GM12878 (cell line): ENCODE data around the gene CALHM4. TPM values are rescaled to one million over a fixed set of nuclear protein-coding genes. Genes with fewer than 3 reads are reported as not detected.

Experiments used
- ATAC-seq: fragments of 200-7000 bp; cut with Tn5 transposase; 3 replicates; pipeline ENCODE4 v1.9.1; 2020; ENCODE audit warnings: mild to moderate bottlenecking, moderate library complexity
- BruUV-seq: library from RNA; stranded (reverse); fragments of 400-500 nt; replicated peaks from 2 replicates; lab custom pipeline; 2021; lab: Mats Ljungman, UMichigan
- CTCF ChIA-PET: fragments of 300-600 bp; sonication (Branson Sonifier 250); formaldehyde crosslinking; extraction: SDS; loops from one replicate; lab custom pipeline; 2021; ENCODE audit warnings: inconsistent platforms; lab: Yijun Ruan, JAX
- POLR2A ChIA-PET: fragments of 350-600 bp; formaldehyde crosslinking; extraction: SDS; loops from one replicate; lab custom pipeline; 2021; ENCODE audit warnings: inconsistent platforms; lab: Charles Lee
- RAD21 ChIA-PET: fragments of 300-600 bp; sonication (Branson Sonifier 250); formaldehyde crosslinking; loops from one replicate; lab custom pipeline; 2023; ENCODE audit warnings: antibody characterized with exemption; ENCODE audit not compliant: unreplicated experiment; lab: Charles Lee
- SMC1A ChIA-PET: fragments of 300-600 bp; sonication (Branson Sonifier 250); formaldehyde crosslinking; loops from one replicate; lab custom pipeline; 2023; ENCODE audit not compliant: unreplicated experiment, uncharacterized antibody; lab: Charles Lee
- DNase-seq: peaks from one replicate; pipeline ENCODE4 v3.0.0-alpha.2; 2011; ENCODE audit warnings: low read depth, low spot score
- FAIRE-seq: peaks from 3 replicates; lab custom pipeline; 2011; peaks lifted over from hg19 to GRCh38; lab: Jason Lieb, UNC
- H2AFZ ChIP-seq: 2 replicates; pipeline ENCODE4 v1.6.0; 2011; ENCODE audit warnings: low read depth, low read length, control low read depth; ENCODE audit not compliant: control insufficient read depth
- H3K27ac ChIP-seq: 2 replicates; pipeline ENCODE4 v1.5.1; 2011; ENCODE audit warnings: control low read depth; ENCODE audit not compliant: control insufficient read depth, insufficient read depth
- H3K27me3 ChIP-seq, 2 experiments: replicated peaks in 1 of 2; 2 replicates each; pipeline versions ENCODE4 v1.6.0 to v1.6.1; 2011; ENCODE audit warnings: low read length in 1 of 2; ENCODE audit not compliant: control insufficient read depth in 2 of 2, insufficient read depth in 2 of 2
- H3K36me3 ChIP-seq, 2 experiments: 2 replicates each; pipeline ENCODE4 v1.5.1; 2011; ENCODE audit warnings: low read length in 1 of 2; ENCODE audit not compliant: control insufficient read depth in 2 of 2, insufficient read depth in 2 of 2
- H3K4me1 ChIP-seq: 2 replicates; pipeline ENCODE4 v1.6.1; 2011; ENCODE audit warnings: mild to moderate bottlenecking, low read length, moderate library complexity, mixed read lengths; ENCODE audit not compliant: control insufficient read depth, insufficient read depth
- H3K4me2 ChIP-seq: 2 replicates; pipeline ENCODE4 v1.6.0; 2011; ENCODE audit warnings: control low read depth; ENCODE audit not compliant: control insufficient read depth, insufficient read depth
- H3K4me3 ChIP-seq: fragments of 200-600 bp; sonication (generic); 2 replicates; pipeline ENCODE4 v1.5.1; 2016
- H3K79me2 ChIP-seq: 2 replicates; pipeline ENCODE4 v1.6.0; 2011; ENCODE audit warnings: low read length; ENCODE audit not compliant: control insufficient read depth, insufficient read depth
- H3K9ac ChIP-seq: 2 replicates; pipeline ENCODE4 v1.8.0; 2011; ENCODE audit warnings: low read length, control low read depth, mixed read lengths; ENCODE audit not compliant: control insufficient read depth, insufficient read depth
- H3K9me3 ChIP-seq: replicated peaks from 3 replicates; pipeline ENCODE4 v1.5.1; 2011; ENCODE audit warnings: mild to moderate bottlenecking, low read length; ENCODE audit not compliant: control insufficient read depth, insufficient read depth
- H4K20me1 ChIP-seq: 2 replicates; pipeline ENCODE4 v1.6.0; 2011; ENCODE audit not compliant: control insufficient read depth, insufficient read depth
- ESRRA ChIP-seq: IDR thresholded peaks from 2 replicates; pipeline ENCODE4 v1.6.1; 2012; ENCODE audit warnings: mild to moderate bottlenecking, low read length, improper control_type of control experiment
- ETV6 ChIP-seq, 2 experiments: fragments of 450-650 bp in 1 of 2; IDR thresholded peaks in 1 of 2; conservative IDR thresholded peaks in 1 of 2; 2 replicates each; pipeline ENCODE4 v1.6.1; 2014; ENCODE audit warnings: antibody characterized with exemption in 1 of 2, borderline replicate concordance in 1 of 2, low read depth in 1 of 2, mild to moderate bottlenecking in 1 of 2, moderate library complexity in 1 of 2
- NRF1 ChIP-seq: conservative IDR thresholded peaks from 2 replicates; pipeline ENCODE4 v1.6.1; 2011; ENCODE audit warnings: mild to moderate bottlenecking, low read depth, low read length, improper control_type of control experiment
- SPI1 ChIP-seq: IDR thresholded peaks from 2 replicates; pipeline ENCODE4 v1.6.1; 2011; ENCODE audit warnings: low read depth, mild to moderate bottlenecking, low read length, moderate library complexity, borderline replicate concordance; ENCODE audit not compliant: insufficient read depth
- ZNF217 ChIP-seq: fragments of 450-650 bp; IDR thresholded peaks from 2 replicates; pipeline ENCODE4 v1.6.1; 2017; ENCODE audit warnings: antibody characterized with exemption, mild to moderate bottlenecking
- WGBS: methylation state at CpG from one replicate; pipeline ENCODE4 v1.1.6; 2016; ENCODE audit warnings: low lambda C conversion rate; ENCODE audit not compliant: insufficient replicate concordance, insufficient coverage; ENCODE audit errors: missing lambda C conversion rate; 5-methylcytosine and 5-hydroxymethylcytosine counted together
- in situ Hi-C: fragments of 300-500 bp; cut with MboI; formaldehyde crosslinking; loops from 9 replicates; pipeline ENCODE4 v1.14.3; 2018; ENCODE audit warnings: mixed read lengths
- intact Hi-C: fragments of 100-400 bp; cut with micrococcal nuclease; formaldehyde crosslinking; loops from one replicate; pipeline ENCODE4 v1.14.2; 2022; ENCODE audit not compliant: unreplicated experiment
- polyA plus RNA-seq, 11 experiments: library from polyadenylated mRNA; depleted of rRNA in 4 of 11; unstranded in 6 of 11; stranded (reverse) in 5 of 11; fragments of >200 nt; fragmentation: Nextera tagmentation in 4 of 11; fragmentation: Illumina TruSeq in 1 of 11; extraction: Ambion mirVana in 4 of 11; extraction: Trizol in 1 of 11; gene quantifications; 1 replicate in 1 of 11; 2 replicates in 10 of 11; pipeline versions ENCODE4 v1.2.1 to v1.2.3, GENCODE V29; 2011 to 2016; ENCODE audit warnings: inconsistent platforms in 2 of 11, missing spikeins in 2 of 11, low read depth in 1 of 11
- total RNA-seq, 4 experiments: library from RNA; depleted of rRNA in 3 of 4; stranded (reverse); fragments of >200 nt in 3 of 4; fragmentation: Illumina TruSeq in 1 of 4; extraction: Trizol in 1 of 4; gene quantifications; 2 replicates each; pipeline versions ENCODE4 v1.2.1 to v1.2.3, GENCODE V29; 2013 to 2021
- TF ChIP-seq, protein P1 (sequence below): IDR thresholded peaks from 2 replicates; pipeline ENCODE4 v1.6.1; 2012; ENCODE audit warnings: low read depth, low read length, improper control_type of control experiment
- TF ChIP-seq, protein P2 (sequence below): fragments of 450-650 bp; IDR thresholded peaks from 2 replicates; pipeline ENCODE4 v1.6.1; 2017; ENCODE audit warnings: antibody characterized with exemption, mild to moderate bottlenecking, moderate library complexity

The CALHM4 gene
- total and polyA plus RNA-seq, 10 of the 15 experiments (the other 5 are each of a cell fraction or from before 2014, with no cell fraction given): not detected

- no peak for TF ChIP-seq ESRRA
- TF ChIP-seq ZNF217: no peak
- TF ChIP-seq, protein P1, sequence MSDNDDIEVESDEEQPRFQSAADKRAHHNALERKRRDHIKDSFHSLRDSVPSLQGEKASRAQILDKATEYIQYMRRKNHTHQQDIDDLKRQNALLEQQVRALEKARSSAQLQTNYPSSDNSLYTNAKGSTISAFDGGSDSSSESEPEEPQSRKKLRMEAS: no peak
- no peak for TF ChIP-seq NRF1
- TF ChIP-seq ETV6 (conservative IDR thresholded peaks at IDR 0.05 in 1 of 2, IDR thresholded peaks at IDR 0.05 in 1 of 2; ENCODE audit: borderline replicate concordance in 1 of 2, low read depth in 1 of 2): no peak
- peak; percentile 75; the same call in 1 of the 2 replicates for TF ChIP-seq SPI1
- TF ChIP-seq, protein P2, sequence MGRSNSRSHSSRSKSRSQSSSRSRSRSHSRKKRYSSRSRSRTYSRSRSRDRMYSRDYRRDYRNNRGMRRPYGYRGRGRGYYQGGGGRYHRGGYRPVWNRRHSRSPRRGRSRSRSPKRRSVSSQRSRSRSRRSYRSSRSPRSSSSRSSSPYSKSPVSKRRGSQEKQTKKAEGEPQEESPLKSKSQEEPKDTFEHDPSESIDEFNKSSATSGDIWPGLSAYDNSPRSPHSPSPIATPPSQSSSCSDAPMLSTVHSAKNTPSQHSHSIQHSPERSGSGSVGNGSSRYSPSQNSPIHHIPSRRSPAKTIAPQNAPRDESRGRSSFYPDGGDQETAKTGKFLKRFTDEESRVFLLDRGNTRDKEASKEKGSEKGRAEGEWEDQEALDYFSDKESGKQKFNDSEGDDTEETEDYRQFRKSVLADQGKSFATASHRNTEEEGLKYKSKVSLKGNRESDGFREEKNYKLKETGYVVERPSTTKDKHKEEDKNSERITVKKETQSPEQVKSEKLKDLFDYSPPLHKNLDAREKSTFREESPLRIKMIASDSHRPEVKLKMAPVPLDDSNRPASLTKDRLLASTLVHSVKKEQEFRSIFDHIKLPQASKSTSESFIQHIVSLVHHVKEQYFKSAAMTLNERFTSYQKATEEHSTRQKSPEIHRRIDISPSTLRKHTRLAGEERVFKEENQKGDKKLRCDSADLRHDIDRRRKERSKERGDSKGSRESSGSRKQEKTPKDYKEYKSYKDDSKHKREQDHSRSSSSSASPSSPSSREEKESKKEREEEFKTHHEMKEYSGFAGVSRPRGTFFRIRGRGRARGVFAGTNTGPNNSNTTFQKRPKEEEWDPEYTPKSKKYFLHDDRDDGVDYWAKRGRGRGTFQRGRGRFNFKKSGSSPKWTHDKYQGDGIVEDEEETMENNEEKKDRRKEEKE: no peak
- H3K27ac ChIP-seq: no peak overlapping the region
- DNase-seq (no peak), ATAC-seq (peak; percentile 73), FAIRE-seq (peak; percentile 95)
- in situ Hi-C loops (no loop called here), intact Hi-C loops (no loop called here)
- H3K9ac ChIP-seq: 0 out of 2 replicates have a peak overlapping the region, but pooled peaks have one; percentile 21
- ChIA-PET CTCF (interaction anchor here (0.8 to 5.2 kb wide), 4 partner anchors 15 to 224 kb away, joined by 3 to 34 read pairs (median 12); no protein-coding TSS in a partner anchor), SMC1A (interaction anchor here (0.9 to 2.0 kb wide), 3 partner anchors 11 to 119 kb away, joined by 3 to 13 read pairs (median 4); no protein-coding TSS in a partner anchor), RAD21 (interaction anchor here (0.7 to 1.5 kb wide), 4 partner anchors 42 to 224 kb away, joined by 3 to 5 read pairs (median 3); partner anchors contain the start of gene CALHM4), POLR2A (no interaction called here)
- H3K4me2 ChIP-seq: peak overlapping the region; percentile 54; the same call in 1 of the 2 replicates
- BruUV-seq: no TSS peak
- WGBS: 24% methylated on average over 4 of the region's 4 CpGs
- peaks cover 9% of the 10 kb centered on the region for H3K4me1 ChIP-seq
- no peaks in the 10 kb centered on the region; a peak in 1 of 4 replicates for H3K27me3 ChIP-seq
- peak overlapping the region; percentile 61 for H2AFZ ChIP-seq
- H3K9me3 ChIP-seq: no peaks in the 10 kb centered on the region
- H3K79me2 ChIP-seq: no peaks in the 10 kb centered on the region
- H3K4me3 ChIP-seq: no peak overlapping the region
- no peaks in the 10 kb centered on the region for H3K36me3 ChIP-seq
- no peaks in the 10 kb centered on the region for H4K20me1 ChIP-seq
These were observed 41.4 kb upstream of the CALHM4 start for GRCh38 chr6:116512111-116512559.
